Activated T-helper 1 cell treated with anti-CD3 and anti-CD28 coated beads, Interleukin-12 subunit alpha, Interleukin-12 subunit beta, Interleukin-2, Interleukin-4 antibody, amounts not matched to agents 30 ng/mL and 10 ng/mL and 1 ng/mL, durations not matched to agents 14 hours and 24 hours and 36 hours (primary cell): ENCODE measurements around the gene IQCF6. TPM values are rescaled to one million over a fixed set of nuclear protein-coding genes. Genes with fewer than 3 reads are reported as not detected.
A peak's percentile ranks its signal among the peaks of the same experiment; 100 is the strongest.
"Not testable (repeated sequence)": the region's sequence is repeated elsewhere in the genome, so short reads cannot be mapped to it uniquely, and the experiment has no call there.

Experiments used
- DNase-seq: peaks from one replicate; pipeline ENCODE4 v3.0.0; 2021; ENCODE audit warnings: low spot score
- H3K27ac Mint-ChIP-seq: one replicate; pipeline ENCODE4 v1.8.0; 2021; ENCODE audit warnings: mild to moderate bottlenecking, mixed read lengths
- H3K27me3 Mint-ChIP-seq: one replicate; pipeline ENCODE4 v1.8.0; 2022; ENCODE audit warnings: mild to moderate bottlenecking, moderate library complexity, mixed read lengths; ENCODE audit not compliant: insufficient read depth
- H3K36me3 Mint-ChIP-seq: one replicate; pipeline ENCODE4 v1.8.0; 2021; ENCODE audit warnings: low read depth, mixed read lengths
- H3K4me1 Mint-ChIP-seq: one replicate; pipeline ENCODE4 v1.8.0; 2021; ENCODE audit warnings: low read depth, mixed read lengths
- H3K4me3 Mint-ChIP-seq: one replicate; pipeline ENCODE4 v1.8.0; 2021; ENCODE audit warnings: mild to moderate bottlenecking, moderate library complexity, mixed read lengths
- H3K9me3 Mint-ChIP-seq: one replicate; pipeline ENCODE4 v1.8.0; 2021; ENCODE audit warnings: mixed read lengths
- intact Hi-C: fragments of 100-400 bp; cut with micrococcal nuclease; formaldehyde crosslinking; loops from one replicate; pipeline ENCODE4 v1.15.1; 2024
- total RNA-seq: library from RNA; stranded (reverse); gene quantifications from 2 replicates; pipeline ENCODE4 v1.2.3, GENCODE V29; 2022

The IQCF6 gene
- total RNA-seq, 1 donor from 2014 or later, result not detected

DNA sequence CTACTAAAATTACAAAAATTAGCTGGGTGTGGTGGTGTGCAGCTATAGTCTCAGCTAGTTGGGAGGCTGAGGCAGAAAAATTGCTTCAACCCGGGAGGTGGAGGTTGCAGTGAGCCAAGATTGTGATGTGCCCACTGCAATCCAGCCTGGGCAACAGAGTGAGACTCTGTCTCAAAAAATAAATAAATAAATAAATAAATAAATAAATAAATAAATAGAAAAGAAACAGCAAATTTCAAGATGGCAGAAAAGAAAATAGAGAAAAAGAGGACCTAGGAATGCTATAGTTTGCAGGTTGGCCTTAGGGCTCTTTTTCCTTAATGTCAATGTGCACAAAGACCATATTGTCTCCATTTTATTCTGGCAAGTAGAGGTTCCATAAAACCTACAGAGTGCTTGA is 28.2 kb downstream of the IQCF6 start:
- no peak overlapping the region for H3K27ac Mint-ChIP-seq
- no peak overlapping the region for H3K4me3 Mint-ChIP-seq
- H3K27me3 Mint-ChIP-seq, result peaks cover 10% of the 10 kb centered on the region
- intact Hi-C loops, result loop anchor here (5.0 kb wide), 1 partner anchor 36 kb away; no protein-coding TSS in a partner anchor
- peaks cover 4% of the 10 kb centered on the region for H3K36me3 Mint-ChIP-seq
- peaks cover 26% of the 10 kb centered on the region for H3K4me1 Mint-ChIP-seq
- peaks cover 13% of the 10 kb centered on the region for H3K9me3 Mint-ChIP-seq
- DNase-seq, result no peak

- H3K4me1 Mint-ChIP-seq, result peaks cover 20% of the 10 kb centered on the region
These were observed 30.7 kb downstream of the IQCF6 start for GRCh38 chr3:51748327-51748726.

GRCh38 chr3:51747840-51748239 is 31.2 kb downstream of the IQCF6 start:
- peaks cover 21% of the 10 kb centered on the region for H3K4me1 Mint-ChIP-seq
- no peak for DNase-seq
- peaks cover 2% of the 10 kb centered on the region for H3K36me3 Mint-ChIP-seq
- no peak overlapping the region for H3K4me3 Mint-ChIP-seq
- no peak overlapping the region for H3K27ac Mint-ChIP-seq
- peaks cover 7% of the 10 kb centered on the region for H3K9me3 Mint-ChIP-seq
- intact Hi-C loops, result loop anchor here (2.0 kb wide), 1 partner anchor 13 kb away; no protein-coding TSS in a partner anchor
- peaks cover under 1% of the 10 kb centered on the region for H3K27me3 Mint-ChIP-seq

More at GRCh38 chr3:51748327-51748726, 30.7 kb downstream of the IQCF6 start:
- intact Hi-C loops, result loop anchor here (2.0 kb wide), 1 partner anchor 14 kb away; no protein-coding TSS in a partner anchor
- Mint-ChIP-seq H3K27me3 (peaks cover 3% of the 10 kb centered on the region), H3K36me3 (peaks cover 2% of the 10 kb centered on the region), H3K4me3 (no peak overlapping the region), H3K27ac (no peak overlapping the region), H3K9me3 (peaks cover 7% of the 10 kb centered on the region)
- DNase-seq, result no peak

DNA sequence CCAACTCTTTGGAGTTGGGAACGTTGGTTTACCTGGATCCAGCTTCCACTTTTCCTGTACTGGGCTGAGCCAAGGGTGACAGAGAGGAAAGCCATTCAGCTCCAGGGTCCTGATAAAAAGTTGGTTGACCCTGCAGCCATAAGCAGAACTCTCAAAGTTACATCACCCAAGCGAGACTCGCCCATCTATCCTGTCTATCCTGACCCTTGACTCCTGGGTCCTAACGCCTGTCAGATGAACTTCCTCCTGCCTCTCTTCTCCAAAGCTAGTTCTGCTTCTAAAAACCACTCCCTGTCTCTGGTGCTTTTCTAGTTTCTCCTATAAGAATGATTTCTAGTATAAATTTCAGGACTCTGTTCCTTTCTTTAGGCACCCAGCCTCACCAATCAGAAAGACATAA is 36.1 kb downstream of the IQCF6 start:
- H3K36me3 Mint-ChIP-seq, H3K4me3 Mint-ChIP-seq, H3K9me3 Mint-ChIP-seq, H3K4me1 Mint-ChIP-seq, intact Hi-C loops, DNase-seq, H3K27me3 Mint-ChIP-seq, H3K27ac Mint-ChIP-seq: not testable (repeated sequence)

DNA sequence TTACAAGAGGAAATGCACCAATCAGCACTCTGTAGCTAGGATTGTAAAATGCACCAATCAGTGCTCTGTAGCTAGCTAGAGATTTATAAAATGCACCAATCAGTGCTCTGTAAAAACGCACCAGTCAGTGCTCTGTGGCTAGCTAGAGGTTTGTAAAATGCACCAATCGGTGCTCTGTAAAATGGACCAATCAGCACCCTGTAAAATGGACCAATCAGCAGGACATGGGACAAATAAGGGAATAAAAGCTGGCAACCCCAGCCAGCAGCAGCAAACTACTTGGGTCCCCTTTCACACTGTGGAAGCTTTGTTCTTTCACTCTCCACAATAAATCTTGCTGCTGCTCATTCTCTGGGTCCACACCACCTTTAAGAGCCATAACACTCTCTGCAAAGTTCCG is 36.7 kb downstream of the IQCF6 start:
- DNase-seq, intact Hi-C loops, H3K27ac Mint-ChIP-seq, H3K9me3 Mint-ChIP-seq, H3K27me3 Mint-ChIP-seq, H3K4me3 Mint-ChIP-seq, H3K4me1 Mint-ChIP-seq, H3K36me3 Mint-ChIP-seq: not testable (repeated sequence)

- intact Hi-C loops, result no loop called here
- peaks cover 5% of the 10 kb centered on the region for H3K9me3 Mint-ChIP-seq
- no peak overlapping the region for H3K4me3 Mint-ChIP-seq
- H3K36me3 Mint-ChIP-seq, result no peaks in the 10 kb centered on the region
- DNase-seq, result no peak
- peaks cover 6% of the 10 kb centered on the region for H3K27me3 Mint-ChIP-seq
- peaks cover 28% of the 10 kb centered on the region for H3K4me1 Mint-ChIP-seq
- no peak overlapping the region for H3K27ac Mint-ChIP-seq
These were observed 39.9 kb downstream of the IQCF6 start for GRCh38 chr3:51739110-51739509.

GRCh38 chr3:51735950-51736349 is 43.1 kb downstream of the IQCF6 start:
- peaks cover 9% of the 10 kb centered on the region for H3K9me3 Mint-ChIP-seq
- H3K27ac Mint-ChIP-seq, result no peak overlapping the region
- peaks cover 27% of the 10 kb centered on the region for H3K4me1 Mint-ChIP-seq
- peaks cover 3% of the 10 kb centered on the region for H3K36me3 Mint-ChIP-seq
- H3K27me3 Mint-ChIP-seq, result peaks cover 6% of the 10 kb centered on the region
- no peak overlapping the region for H3K4me3 Mint-ChIP-seq
- no peak for DNase-seq
- intact Hi-C loops, result loop anchor here (2.0 kb wide), 1 partner anchor 13 kb away; no protein-coding TSS in a partner anchor

DNA sequence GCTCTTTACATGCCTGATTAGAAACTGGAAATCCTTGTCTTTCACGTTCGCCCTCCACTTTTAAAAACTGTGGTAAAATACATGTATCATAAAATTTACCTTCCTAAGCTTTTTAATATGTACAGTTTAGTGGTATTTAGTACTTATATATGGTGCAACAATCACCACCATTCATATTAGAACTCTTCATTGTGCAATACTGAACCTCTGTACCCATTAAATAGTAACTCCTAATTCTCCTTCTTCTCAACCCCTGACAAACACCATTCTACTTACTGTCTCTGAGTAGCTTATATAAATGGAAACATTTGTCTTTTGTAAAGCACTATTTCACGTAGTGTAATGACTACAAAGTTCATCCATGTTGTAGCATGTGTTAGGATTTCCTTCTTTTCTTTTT is 44.0 kb downstream of the IQCF6 start:
- H3K36me3 Mint-ChIP-seq, result peaks cover 3% of the 10 kb centered on the region

DNA sequence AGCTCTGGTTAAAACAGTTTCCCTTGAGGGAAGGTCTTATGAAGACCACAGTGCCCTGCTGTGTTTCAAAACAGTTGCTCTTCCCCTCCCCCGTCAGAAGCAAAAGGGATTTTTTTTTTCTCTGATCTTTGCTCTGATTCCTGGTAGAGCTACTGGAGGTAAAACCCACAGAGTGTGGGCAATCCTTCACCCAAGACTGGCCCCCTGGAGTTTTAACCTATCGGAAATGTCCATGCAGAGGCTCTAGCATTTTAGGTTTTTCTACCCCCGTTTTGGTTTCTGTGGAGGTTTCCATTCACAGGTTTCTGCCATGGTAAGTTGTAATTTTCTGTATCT is 44.5 kb downstream of the IQCF6 start:
- H3K4me3 Mint-ChIP-seq, result peak overlapping the region; percentile 29
- peaks cover 5% of the 10 kb centered on the region for H3K9me3 Mint-ChIP-seq

More for the DNA sequence above, 44.0 kb downstream of the IQCF6 start:
- Mint-ChIP-seq H3K4me3 (peak overlapping the region; percentile 23), H3K9me3 (peaks cover 5% of the 10 kb centered on the region), H3K4me1 (peaks cover 32% of the 10 kb centered on the region), H3K27ac (peak overlapping the region; percentile 87), H3K27me3 (peaks cover 6% of the 10 kb centered on the region)
- DNase-seq, result no peak
- intact Hi-C loops, result loop anchor here (2.0 kb wide), 1 partner anchor 14 kb away; no protein-coding TSS in a partner anchor

DNA sequence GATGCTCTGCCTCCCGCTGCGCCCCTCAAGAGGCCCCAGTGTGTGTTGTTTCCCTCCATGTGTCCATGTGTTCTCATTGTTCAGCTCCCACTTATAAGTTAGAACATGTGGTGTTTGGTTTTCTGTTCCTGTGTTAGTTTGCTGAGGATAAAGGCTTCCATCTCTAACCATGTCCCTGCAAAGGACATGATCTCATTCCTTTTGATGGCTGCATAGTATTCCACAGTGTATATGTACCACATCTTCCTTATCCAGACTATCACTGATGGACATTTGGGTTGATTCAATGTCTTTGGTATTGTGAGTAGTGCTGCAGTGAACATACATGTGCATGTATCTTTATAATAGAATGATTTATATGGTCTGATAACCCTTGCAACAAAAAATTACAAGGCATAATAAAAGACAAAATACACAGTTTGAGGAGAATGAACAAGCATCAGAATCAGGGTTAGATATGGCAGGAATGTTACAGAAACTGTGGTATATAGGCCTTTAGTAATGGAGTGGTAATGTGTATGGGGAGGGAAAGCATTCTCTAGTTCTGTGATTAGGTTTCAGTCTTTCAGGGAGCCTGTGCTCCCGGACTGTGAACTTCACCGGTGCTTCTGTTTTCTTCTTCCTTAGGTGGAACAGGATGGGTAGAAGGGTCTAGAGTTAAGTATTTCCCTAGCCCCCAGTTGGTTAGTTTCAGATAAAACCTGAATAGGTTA is 45.0 kb downstream of the IQCF6 start:
- Mint-ChIP-seq H3K9me3 (peaks cover 5% of the 10 kb centered on the region), H3K27me3 (peaks cover 6% of the 10 kb centered on the region), H3K4me3 (peak overlapping the region; percentile 29), H3K4me1 (peaks cover 35% of the 10 kb centered on the region), H3K27ac (peak overlapping the region; percentile 87), H3K36me3 (peaks cover 3% of the 10 kb centered on the region)
- intact Hi-C loops, result loop anchor here (2.0 to 5.0 kb wide), 2 partner anchors 15 to 47 kb away; no protein-coding TSS in a partner anchor
- DNase-seq, result no peak

More for the DNA sequence above, 44.5 kb downstream of the IQCF6 start:
- peaks cover 6% of the 10 kb centered on the region for H3K27me3 Mint-ChIP-seq
- H3K36me3 Mint-ChIP-seq, result peaks cover 3% of the 10 kb centered on the region
- H3K4me1 Mint-ChIP-seq, result peaks cover 32% of the 10 kb centered on the region
- intact Hi-C loops, result loop anchor here (2.0 to 5.0 kb wide), 2 partner anchors 14 to 47 kb away; no protein-coding TSS in a partner anchor
- H3K27ac Mint-ChIP-seq, result peak overlapping the region; percentile 87
- DNase-seq, result peak; percentile 39

- peaks cover 26% of the 10 kb centered on the region for H3K4me1 Mint-ChIP-seq
- H3K36me3 Mint-ChIP-seq, result peaks cover 3% of the 10 kb centered on the region
- H3K4me3 Mint-ChIP-seq, result no peak overlapping the region
- H3K9me3 Mint-ChIP-seq, result peaks cover 4% of the 10 kb centered on the region
- no peak for DNase-seq
- no peaks in the 10 kb centered on the region for H3K27me3 Mint-ChIP-seq
- peak overlapping the region; percentile 24 for H3K27ac Mint-ChIP-seq
- intact Hi-C loops, result loop anchor here (2.0 kb wide), 1 partner anchor 68 kb away; no protein-coding TSS in a partner anchor
These were observed 49.9 kb downstream of the IQCF6 start for GRCh38 chr3:51729042-51729633.
